ENCODE data around the gene SHFL.

Gene SHFL

DNA sequence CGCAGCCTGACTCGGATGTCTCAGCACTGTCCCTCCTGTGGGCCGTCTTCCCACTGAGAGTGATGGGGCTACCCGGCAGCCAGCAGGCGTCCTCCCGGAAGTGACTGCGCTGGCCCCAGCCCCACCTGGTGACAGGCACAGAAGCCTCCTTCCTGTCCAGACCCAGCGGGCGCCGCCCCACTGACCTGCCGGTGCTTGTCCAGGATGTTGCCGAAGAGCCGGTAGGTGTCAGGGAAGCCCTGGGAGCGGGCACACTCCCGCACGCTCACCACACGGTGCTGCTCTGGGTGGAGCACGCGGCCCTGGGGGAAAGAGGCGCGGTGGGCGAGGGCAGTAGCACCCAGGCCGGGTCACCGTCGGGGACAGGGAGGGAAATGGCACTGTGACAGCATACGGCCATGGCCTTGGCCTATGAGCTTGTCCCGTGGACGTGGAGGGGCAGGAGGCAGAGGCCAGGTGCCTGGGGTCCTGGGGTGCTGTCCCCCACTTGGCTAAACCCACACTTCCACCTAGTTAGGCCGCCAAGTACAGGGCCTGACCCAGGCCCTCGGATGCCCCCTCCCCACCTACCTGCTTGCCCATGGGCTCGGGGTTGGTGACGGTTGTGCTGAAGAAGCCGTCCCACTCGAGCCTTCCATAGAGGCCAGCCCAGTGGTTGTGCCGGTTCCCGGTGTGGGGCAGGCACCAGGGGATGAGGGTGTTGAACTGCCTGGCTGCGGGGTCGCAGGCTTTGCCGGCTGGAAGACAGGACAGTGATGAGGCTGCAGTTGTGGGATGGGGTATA lies 49.6 kb downstream of the SHFL start:
- no peak for DNase-seq

DNA sequence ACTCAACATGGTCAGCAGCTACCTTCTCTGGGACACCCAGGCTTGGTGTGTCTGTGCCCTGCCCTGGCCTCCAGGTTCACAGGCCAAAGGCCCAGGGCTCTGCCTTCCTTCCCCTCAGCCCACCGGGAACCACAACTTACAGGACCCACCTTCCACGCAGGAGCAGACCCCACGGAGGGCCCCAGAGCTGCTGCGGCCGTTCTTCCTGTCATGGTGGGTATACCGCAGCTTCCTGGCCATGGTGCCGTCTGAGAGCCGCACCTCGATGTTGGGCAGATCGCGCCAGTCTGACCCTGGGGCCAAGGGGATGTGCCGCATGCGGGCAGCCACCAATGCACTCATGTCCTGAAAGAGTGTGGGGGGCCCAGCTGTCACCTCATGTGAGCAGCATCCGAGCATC lies 50.8 kb downstream of the SHFL start:
- no peak for DNase-seq

DNA sequence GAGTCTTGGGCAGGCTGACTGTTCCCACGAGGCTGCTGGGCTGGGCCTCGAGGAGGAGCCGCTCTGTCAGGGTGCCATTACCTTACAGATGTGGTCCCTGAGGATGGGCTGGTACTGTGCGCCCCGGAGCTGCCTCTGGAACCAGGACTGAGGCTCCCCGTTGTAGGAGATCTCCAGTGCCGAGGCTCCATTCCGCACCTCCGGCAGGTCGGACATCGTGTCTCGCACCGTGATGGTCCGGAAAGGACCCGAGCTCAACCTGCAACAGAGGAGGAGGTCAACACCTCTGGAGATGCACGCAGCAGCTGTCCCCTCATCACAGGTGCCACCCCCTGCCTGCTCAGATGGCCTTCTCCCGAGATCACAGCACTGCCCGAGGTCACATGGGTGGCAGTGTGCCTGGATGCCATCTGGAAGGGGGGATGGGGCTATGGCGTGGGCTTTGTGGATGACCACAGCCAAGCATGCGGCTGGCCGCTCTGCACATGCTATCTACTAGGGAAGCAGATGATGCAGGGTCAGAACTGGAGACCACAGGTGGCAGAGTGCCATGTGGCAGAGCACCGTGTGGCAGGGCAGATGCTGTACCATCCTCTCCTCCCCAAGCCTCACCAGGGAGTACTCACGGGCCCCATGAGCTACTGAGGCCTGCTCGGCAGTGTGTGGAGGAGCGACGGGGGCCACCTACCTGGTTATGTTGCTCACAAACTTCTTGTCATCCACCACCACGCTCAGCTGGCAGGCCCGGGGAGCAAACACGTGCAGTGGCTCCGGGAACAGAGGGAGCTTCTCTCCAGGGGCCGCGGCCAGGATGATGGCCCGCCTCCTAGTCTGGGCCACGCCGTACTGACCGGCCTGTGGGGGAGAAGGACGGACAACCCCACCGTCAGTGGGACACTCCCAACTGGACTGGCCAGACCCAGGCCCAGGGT lies 51.9 kb downstream of the SHFL start:
- DNase-seq: no peak

DNA sequence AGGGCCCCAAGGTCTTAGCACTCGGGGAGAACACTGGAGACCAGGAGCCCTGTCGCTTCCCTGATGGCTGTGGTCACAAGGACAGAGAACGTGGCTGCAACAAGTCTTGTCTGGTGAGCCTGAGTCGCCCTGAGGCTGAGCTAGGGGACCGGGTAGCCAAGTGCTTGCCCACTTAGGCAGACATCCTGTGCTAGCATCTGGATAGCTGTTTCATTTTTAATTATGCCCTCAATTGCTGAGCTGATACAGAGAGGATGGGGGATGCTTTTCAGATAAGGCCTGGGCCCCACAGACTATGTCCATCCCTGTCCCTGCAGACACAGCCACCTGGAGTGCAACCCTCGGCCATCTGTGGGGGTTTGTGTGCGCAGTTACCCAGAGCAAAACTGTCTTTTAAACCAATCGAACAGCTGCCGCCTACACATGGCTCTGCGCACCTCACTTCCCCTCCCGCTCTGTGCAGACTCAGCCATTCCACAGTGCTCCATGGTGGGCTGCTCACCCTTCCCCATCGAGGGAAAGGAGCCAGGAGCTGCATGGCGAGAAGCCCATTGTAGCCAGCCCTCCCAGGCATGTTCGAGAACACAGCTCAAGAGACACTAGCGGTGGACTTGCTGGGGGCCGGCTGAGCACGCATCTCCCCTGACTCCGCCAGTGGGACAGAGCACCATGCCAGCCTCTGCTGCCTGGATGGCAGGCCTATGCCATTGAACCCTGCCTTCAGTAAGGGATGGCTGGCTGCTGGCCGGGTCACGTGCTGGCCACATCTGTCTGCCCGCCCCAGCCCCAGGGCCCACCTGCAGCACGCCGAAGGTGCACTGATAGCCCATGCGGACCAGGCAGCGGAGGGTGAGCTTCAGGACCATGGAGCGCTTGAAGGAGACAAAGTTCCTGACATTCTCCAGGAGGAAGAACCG lies 53.0 kb downstream of the SHFL start:
- DNase-seq: no peak

DNA sequence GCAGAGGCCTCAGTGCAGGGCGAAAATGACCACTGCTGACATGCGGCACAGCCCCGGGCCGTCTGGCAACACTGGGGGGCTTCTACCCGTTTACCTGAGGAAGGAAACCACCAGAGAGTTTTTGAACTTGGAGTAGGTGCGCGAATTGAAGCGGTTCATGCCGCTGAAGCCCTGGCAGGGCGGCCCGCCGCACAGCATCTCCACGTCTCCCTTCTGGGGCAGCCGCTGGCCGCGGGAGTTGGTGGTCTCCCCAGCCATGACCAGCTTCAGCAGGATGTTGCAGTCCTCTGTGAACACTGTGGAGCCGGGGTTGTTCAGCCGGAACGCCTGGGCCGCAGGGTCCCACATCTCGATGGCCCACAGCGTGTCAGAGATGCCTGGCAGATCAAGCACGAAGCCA lies 53.8 kb downstream of the SHFL start:
- no peak for DNase-seq

DNA sequence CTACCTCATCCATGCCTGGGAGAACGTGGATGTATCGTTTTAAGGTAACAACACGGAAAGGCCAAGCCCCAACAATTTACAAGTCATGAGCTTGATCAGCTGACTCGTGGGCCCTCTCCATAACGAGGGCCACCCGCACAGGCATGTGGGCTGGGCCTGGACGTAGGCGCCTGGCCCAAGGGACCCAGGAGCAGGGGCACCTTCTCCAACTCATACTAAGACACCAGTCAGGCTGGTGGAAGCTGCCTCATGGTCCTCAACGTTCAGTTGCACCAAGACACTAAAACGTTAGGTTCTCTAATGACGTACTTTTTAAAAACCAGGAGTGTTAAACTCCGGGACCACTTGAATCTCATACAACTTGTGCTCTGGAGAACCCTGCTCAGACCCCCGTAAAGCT lies 55.4 kb downstream of the SHFL start:
- DNase-seq: no peak

DNA sequence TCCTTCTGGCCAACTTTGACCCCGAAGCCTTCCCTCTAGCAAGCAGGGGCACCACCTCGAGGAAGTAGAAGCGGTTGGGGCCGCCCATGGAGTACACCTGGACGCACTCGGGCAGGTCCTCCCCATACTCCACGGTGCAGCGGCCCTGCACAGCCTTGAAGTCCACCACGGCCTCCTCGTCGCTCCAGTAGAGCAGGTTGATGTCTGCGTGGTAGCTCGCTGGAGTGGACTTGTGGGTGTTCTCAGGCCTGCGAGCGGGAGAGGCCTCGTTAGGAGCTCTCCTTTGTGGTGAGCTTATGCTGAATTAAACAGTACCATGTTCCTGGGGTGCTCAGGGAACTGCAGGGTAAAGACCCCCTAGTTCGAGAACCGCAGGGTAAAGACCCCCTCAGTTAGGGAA lies 55.9 kb downstream of the SHFL start:
- DNase-seq: no peak
